Stomach (tissue), 9 donors: Measurements from ENCODE around the gene USP24. TPM values are rescaled to one million over a fixed set of nuclear protein-coding genes. Genes with fewer than 3 reads are reported as not detected.

Experiments used
- DNase-seq, 2 donors: peaks; one replicate each; pipeline versions ENCODE4 v3.0.0 to v3.0.0-alpha.2; 2013 to 2019
- H3K27ac ChIP-seq, 5 donors: fragments of 200-600 bp in 4 of 5; sonication (generic) in 4 of 5; one replicate each; pipeline ENCODE4 v1.5.1; 2013 to 2019; ENCODE audit warnings: mild to moderate bottlenecking in 1 of 5, moderate library complexity in 1 of 5
- H3K27me3 ChIP-seq, 3 donors: fragments of 200-600 bp; sonication (generic); one replicate each; pipeline ENCODE4 v1.5.1; 2017 to 2019; ENCODE audit warnings: mixed run types in 1 of 3
- H3K36me3 ChIP-seq, 4 donors: fragments of 200-600 bp; sonication (generic); 1 replicate in 3 of 4; 2 replicates in 1 of 4; pipeline ENCODE4 v1.5.1; 2016 to 2019
- H3K4me1 ChIP-seq, 4 donors: fragments of 200-600 bp; sonication (generic); one replicate each; pipeline ENCODE4 v1.5.1; 2016 to 2019
- H3K4me3 ChIP-seq, 4 donors: fragments of 200-600 bp; sonication (generic) in 3 of 4; one replicate each; pipeline ENCODE4 v1.5.1; 2016 to 2019; ENCODE audit warnings: mild to moderate bottlenecking in 1 of 4
- H3K9me3 ChIP-seq, 4 donors: fragments of 200-600 bp; sonication (generic); one replicate each; pipeline ENCODE4 v1.5.1; 2016 to 2019
- CTCF ChIP-seq, 7 experiments: fragments of 450-650 bp in 4 of 7; fragments of 200-600 bp in 3 of 7; sonication (generic) in 3 of 7; IDR thresholded peaks; one replicate each; pipeline ENCODE4 v1.5.1; 2016 to 2019; ENCODE audit warnings: antibody characterized with exemption in 7 of 7, control low read depth in 2 of 7, mild to moderate bottlenecking in 1 of 7
- EP300 ChIP-seq: sonication (generic); formaldehyde crosslinking; IDR thresholded peaks from one replicate; pipeline ENCODE4 v1.6.1; 2017; ENCODE audit warnings: antibody characterized with exemption
- POLR2A ChIP-seq, 4 donors: fragments of 450-650 bp; IDR thresholded peaks; one replicate each; pipeline ENCODE4 v1.6.1; 2016; ENCODE audit warnings: antibody characterized with exemption in 4 of 4, control low read depth in 2 of 4, mild to moderate bottlenecking in 1 of 4, moderate library complexity in 1 of 4
- POLR2AphosphoS5 ChIP-seq, 3 donors: sonication (generic); formaldehyde crosslinking; IDR thresholded peaks; one replicate each; pipeline ENCODE4 v1.6.1; 2016; ENCODE audit warnings: antibody characterized with exemption in 3 of 3
- WGBS, 5 donors: extraction: QIAGEN DNeasy Blood & Tissue Kit in 3 of 5; methylation state at CpG; one replicate each; pipeline versions ENCODE4 v1.1.5 to v1.1.7; 2013 to 2018; 5-methylcytosine and 5-hydroxymethylcytosine counted together
- intact Hi-C: fragments of 100-400 bp; cut with DNase I; formaldehyde crosslinking; loops from one replicate; pipeline ENCODE4 v1.15.1; 2023; ENCODE audit warnings: low total_unique reads
- polyA plus RNA-seq, 3 donors: library from polyadenylated mRNA; stranded (reverse); fragments of 200-250 nt; gene quantifications; one replicate each; pipeline ENCODE4 v1.2.3, GENCODE V29; 2013
- total RNA-seq, 5 donors: library from RNA; depleted of rRNA; stranded (reverse); fragments of >200 nt; gene quantifications; one replicate each; pipeline versions ENCODE4 v1.1.0 to v1.2.3, GENCODE V29; 2014 to 2016
- donor health status: healthy with polysubstance abuse.
- donor health status: Bipolar disorder and iron deficiency.
- donor health status: healthy.

USP24 gene
- total and polyA plus RNA-seq, 8 donors: 5.5 to 114 (median 17.0) TPM

- Histone ChIP-seq H3K36me3 (no peaks in the 10 kb centered on the region), H3K27ac (no peak overlapping the region), H3K4me1 (peaks cover 0 to 6% (median 0%) of the 10 kb centered on the region in 4 donors), H3K9me3 (no peaks in the 10 kb centered on the region), H3K27me3 (no peaks in the 10 kb centered on the region), H3K4me3 (no peak overlapping the region)
- 81 to 90% (median 85%) methylated on average over 11 to 12 of the region's 12 CpGs for WGBS, 5 donors
- TF ChIP-seq POLR2A (IDR thresholded peaks at IDR 0.05) (no peak), CTCF (IDR thresholded peaks at IDR 0.05) (no peak), EP300 (no peak), POLR2AphosphoS5 (IDR thresholded peaks at IDR 0.05) (no peak)
- intact Hi-C loops: no loop called here
- DNase-seq: peak in 1 of 2 donors; percentile 23
Measured at GRCh38 chr1:55055084-55055882, 159.9 kb downstream of the USP24 start.

GRCh38 chr1:55054396-55054795 lies 160.8 kb downstream of the USP24 start:
- peaks cover 0 to 6% (median 0%) of the 10 kb centered on the region in 4 donors for H3K4me1 ChIP-seq
- TF ChIP-seq CTCF (IDR thresholded peaks at IDR 0.05) (no peak), POLR2A (IDR thresholded peaks at IDR 0.05) (no peak), EP300 (no peak), POLR2AphosphoS5 (IDR thresholded peaks at IDR 0.05) (no peak)
- no peaks in the 10 kb centered on the region for H3K9me3 ChIP-seq
- H3K36me3 ChIP-seq: no peaks in the 10 kb centered on the region
- WGBS, 5 donors: 86 to 96% (median 92%) methylated on average over 3 to 5 of the region's 5 CpGs
- no peak for DNase-seq
- H3K27me3 ChIP-seq: no peaks in the 10 kb centered on the region
- no peak overlapping the region for H3K4me3 ChIP-seq
- intact Hi-C loops: no loop called here
- no peak overlapping the region for H3K27ac ChIP-seq

GRCh38 chr1:55053265-55053954 lies 161.8 kb downstream of the USP24 start:
- Histone ChIP-seq H3K27me3 (no peaks in the 10 kb centered on the region), H3K9me3 (no peaks in the 10 kb centered on the region), H3K4me3 (no peak overlapping the region), H3K27ac (no peak overlapping the region), H3K4me1 (peaks cover 0 to 6% (median 0%) of the 10 kb centered on the region in 4 donors), H3K36me3 (no peaks in the 10 kb centered on the region)
- TF ChIP-seq CTCF (IDR thresholded peaks at IDR 0.05) (no peak), POLR2A (IDR thresholded peaks at IDR 0.05) (no peak), POLR2AphosphoS5 (IDR thresholded peaks at IDR 0.05) (no peak), EP300 (no peak)
- intact Hi-C loops: no loop called here
- WGBS, 5 donors: 54 to 69% (median 58%) methylated on average over 4 to 7 of the region's 7 CpGs
- DNase-seq: no peak

- peaks cover 0 to 6% (median 0%) of the 10 kb centered on the region in 4 donors for H3K4me1 ChIP-seq
- no peak overlapping the region for H3K4me3 ChIP-seq
- intact Hi-C loops: no loop called here
- no peaks in the 10 kb centered on the region for H3K27me3 ChIP-seq
- H3K27ac ChIP-seq: no peak overlapping the region
- no peak for TF ChIP-seq CTCF (IDR thresholded peaks at IDR 0.05)
- TF ChIP-seq POLR2AphosphoS5 (IDR thresholded peaks at IDR 0.05): no peak
- no peak for TF ChIP-seq EP300
- TF ChIP-seq POLR2A (IDR thresholded peaks at IDR 0.05): no peak
- H3K36me3 ChIP-seq: no peaks in the 10 kb centered on the region
- WGBS, 5 donors: 86 to 90% (median 88%) methylated on average over 25 to 29 of the region's 29 CpGs
- no peak for DNase-seq
- no peaks in the 10 kb centered on the region for H3K9me3 ChIP-seq
Measured at GRCh38 chr1:55052221-55053142, 162.7 kb downstream of the USP24 start.
